ENCODE measurements around the gene SRR.

DNA sequence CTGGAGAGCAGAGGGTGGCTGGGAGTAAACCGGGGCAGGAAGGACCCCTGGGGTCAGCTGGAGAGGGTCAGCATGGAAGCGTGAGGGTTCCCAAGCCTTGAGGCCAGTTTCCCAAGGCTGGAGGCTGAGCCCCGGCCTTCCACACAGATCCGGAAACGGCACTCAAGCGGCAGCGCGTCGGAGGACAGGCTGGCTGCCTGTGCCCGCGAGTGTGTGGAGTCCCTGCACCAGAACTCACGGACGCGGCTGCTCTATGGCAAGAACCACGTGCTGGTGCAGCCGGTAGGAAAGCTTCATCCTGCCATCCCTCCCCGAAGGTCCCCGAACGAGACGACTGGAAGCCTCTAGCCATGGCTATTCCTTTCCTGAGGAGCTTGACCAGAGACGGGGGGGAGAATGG lies 59.6 kb downstream of the SRR start:
- TF ChIP-seq, protein P1, sequence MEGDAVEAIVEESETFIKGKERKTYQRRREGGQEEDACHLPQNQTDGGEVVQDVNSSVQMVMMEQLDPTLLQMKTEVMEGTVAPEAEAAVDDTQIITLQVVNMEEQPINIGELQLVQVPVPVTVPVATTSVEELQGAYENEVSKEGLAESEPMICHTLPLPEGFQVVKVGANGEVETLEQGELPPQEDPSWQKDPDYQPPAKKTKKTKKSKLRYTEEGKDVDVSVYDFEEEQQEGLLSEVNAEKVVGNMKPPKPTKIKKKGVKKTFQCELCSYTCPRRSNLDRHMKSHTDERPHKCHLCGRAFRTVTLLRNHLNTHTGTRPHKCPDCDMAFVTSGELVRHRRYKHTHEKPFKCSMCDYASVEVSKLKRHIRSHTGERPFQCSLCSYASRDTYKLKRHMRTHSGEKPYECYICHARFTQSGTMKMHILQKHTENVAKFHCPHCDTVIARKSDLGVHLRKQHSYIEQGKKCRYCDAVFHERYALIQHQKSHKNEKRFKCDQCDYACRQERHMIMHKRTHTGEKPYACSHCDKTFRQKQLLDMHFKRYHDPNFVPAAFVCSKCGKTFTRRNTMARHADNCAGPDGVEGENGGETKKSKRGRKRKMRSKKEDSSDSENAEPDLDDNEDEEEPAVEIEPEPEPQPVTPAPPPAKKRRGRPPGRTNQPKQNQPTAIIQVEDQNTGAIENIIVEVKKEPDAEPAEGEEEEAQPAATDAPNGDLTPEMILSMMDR (IDR thresholded peaks at IDR 0.05; ENCODE audit: extremely low read depth in 1 of 2, insufficient read depth in 1 of 2, low read depth in 1 of 2, low read length in 2 of 2): no peak
- no peak for TF ChIP-seq POLR2A (IDR thresholded peaks at IDR 0.05; ENCODE audit: low read depth, low read length)
- TF ChIP-seq JUN (IDR thresholded peaks at IDR 0.05; ENCODE audit: borderline replicate concordance, insufficient read depth, insufficient read length, low read depth): no peak
- TF ChIP-seq EZH2 (IDR thresholded peaks at IDR 0.05; ENCODE audit: borderline replicate concordance, low read depth, low read length, severe bottlenecking): no peak
- no peak for TF ChIP-seq FOS (IDR thresholded peaks at IDR 0.05; ENCODE audit: borderline replicate concordance, insufficient read depth, low read length)
- TF ChIP-seq, protein P2, sequence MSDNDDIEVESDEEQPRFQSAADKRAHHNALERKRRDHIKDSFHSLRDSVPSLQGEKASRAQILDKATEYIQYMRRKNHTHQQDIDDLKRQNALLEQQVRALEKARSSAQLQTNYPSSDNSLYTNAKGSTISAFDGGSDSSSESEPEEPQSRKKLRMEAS (IDR thresholded peaks at IDR 0.05; ENCODE audit: insufficient read depth, insufficient read length): no peak
- TF ChIP-seq GATA2 (IDR thresholded peaks at IDR 0.05; ENCODE audit: insufficient read depth, insufficient read length, low read depth, low read length): no peak

All from endothelial cell of umbilical vein (primary cell).